Inflammatory macrophage treated with lipopolysaccharide for 4 hours (primary cell): Measurements from ENCODE around the gene TMEM59.
A peak's percentile ranks its signal among the peaks of the same experiment; 100 is the strongest.
"Not testable (repeated sequence)": the region's sequence is repeated elsewhere in the genome, so short reads cannot be mapped to it uniquely, and the experiment has no call there.

Experiments
- DNase-seq: peaks from one replicate; pipeline ENCODE4 v3.0.0-alpha.2; 2020

The TMEM59 gene

GRCh38 chr1:54011316-54012007 is 41.5 kb downstream of the TMEM59 start:
- no peak for DNase-seq

GRCh38 chr1:54010415-54011117 is 42.4 kb downstream of the TMEM59 start:
- DNase-seq, result no peak

- no peak for DNase-seq
Observed at GRCh38 chr1:54009406-54009805, 43.6 kb downstream of the TMEM59 start.

- DNase-seq, result no peak
Observed at GRCh38 chr1:54008876-54009275, 44.1 kb downstream of the TMEM59 start.

- no peak for DNase-seq
Observed at GRCh38 chr1:54007613-54008012, 45.4 kb downstream of the TMEM59 start.

GRCh38 chr1:54006508-54006907 is 46.5 kb downstream of the TMEM59 start:
- no peak for DNase-seq

GRCh38 chr1:54004481-54005049 is 48.4 kb downstream of the TMEM59 start:
- DNase-seq, result no peak

- DNase-seq, result not testable (repeated sequence)
Observed at GRCh38 chr1:54003750-54004480, 49.1 kb downstream of the TMEM59 start.

GRCh38 chr1:54003249-54003646 is 49.8 kb downstream of the TMEM59 start:
- DNase-seq, result no peak

GRCh38 chr1:54002544-54003248 is 50.3 kb downstream of the TMEM59 start:
- DNase-seq, result no peak

GRCh38 chr1:54001591-54001990 is 51.4 kb downstream of the TMEM59 start:
- no peak for DNase-seq

GRCh38 chr1:53999920-54000319 is 53.1 kb downstream of the TMEM59 start:
- no peak for DNase-seq

- no peak for DNase-seq
Observed at GRCh38 chr1:53998223-53998622, 54.8 kb downstream of the TMEM59 start.

- no peak for DNase-seq
Observed at GRCh38 chr1:53995683-53996082, 57.3 kb downstream of the TMEM59 start.

GRCh38 chr1:53994516-53994915 is 58.5 kb downstream of the TMEM59 start:
- not testable (repeated sequence) for DNase-seq

- no peak for DNase-seq
Observed at GRCh38 chr1:53992085-53992874, 60.7 kb downstream of the TMEM59 start.

GRCh38 chr1:53987880-53988279 is 65.1 kb downstream of the TMEM59 start:
- no peak for DNase-seq

GRCh38 chr1:53986458-53986857 is 66.5 kb downstream of the TMEM59 start:
- no peak for DNase-seq

GRCh38 chr1:53984726-53985125 is 68.3 kb downstream of the TMEM59 start:
- no peak for DNase-seq

- DNase-seq, result no peak
Observed at GRCh38 chr1:53982763-53983104, 70.3 kb downstream of the TMEM59 start.

GRCh38 chr1:53982034-53982762 is 70.8 kb downstream of the TMEM59 start:
- DNase-seq, result peak; percentile 30
